MG63 (cell line): ENCODE results near the gene SPTSSA. TPM values are rescaled to one million over a fixed set of nuclear protein-coding genes. Genes with fewer than 3 reads are reported as not detected.
"Not testable (repeated sequence)": the region's sequence is repeated elsewhere in the genome, so short reads cannot be mapped to it uniquely, and the experiment has no call there.

Experiments used
- DNase-seq: peaks from one replicate; pipeline ENCODE4 v3.0.0-alpha.2; 2020
- H3K27me3 ChIP-seq: fragments of 250-450 bp; sonication (Bioruptor Pico); 2 replicates; pipeline ENCODE4 v1.5.1; 2020; ENCODE audit warnings: mild to moderate bottlenecking, moderate library complexity
- H3K36me3 ChIP-seq: fragments of 250-450 bp; sonication (Bioruptor Pico); 2 replicates; pipeline ENCODE4 v1.5.1; 2020; ENCODE audit warnings: mild to moderate bottlenecking, moderate library complexity
- H3K4me3 ChIP-seq: fragments of 250-450 bp; sonication (Bioruptor Pico); 2 replicates; pipeline ENCODE4 v1.5.1; 2020; ENCODE audit warnings: mild to moderate bottlenecking, moderate library complexity
- H3K9me3 ChIP-seq: fragments of 250-450 bp; sonication (Bioruptor Pico); 2 replicates; pipeline ENCODE4 v1.5.1; 2020; ENCODE audit warnings: mild to moderate bottlenecking, moderate library complexity
- total RNA-seq: library from RNA; depleted of rRNA; stranded (reverse); fragments of >200 nt; shearing (Covaris generic); gene quantifications from 2 replicates; pipeline ENCODE4 v1.2.3, GENCODE V29; 2014; ENCODE audit warnings: low replicate concordance

SPTSSA gene
- total RNA-seq, 1 experiment from 2014 or later: 6.9 TPM

DNA sequence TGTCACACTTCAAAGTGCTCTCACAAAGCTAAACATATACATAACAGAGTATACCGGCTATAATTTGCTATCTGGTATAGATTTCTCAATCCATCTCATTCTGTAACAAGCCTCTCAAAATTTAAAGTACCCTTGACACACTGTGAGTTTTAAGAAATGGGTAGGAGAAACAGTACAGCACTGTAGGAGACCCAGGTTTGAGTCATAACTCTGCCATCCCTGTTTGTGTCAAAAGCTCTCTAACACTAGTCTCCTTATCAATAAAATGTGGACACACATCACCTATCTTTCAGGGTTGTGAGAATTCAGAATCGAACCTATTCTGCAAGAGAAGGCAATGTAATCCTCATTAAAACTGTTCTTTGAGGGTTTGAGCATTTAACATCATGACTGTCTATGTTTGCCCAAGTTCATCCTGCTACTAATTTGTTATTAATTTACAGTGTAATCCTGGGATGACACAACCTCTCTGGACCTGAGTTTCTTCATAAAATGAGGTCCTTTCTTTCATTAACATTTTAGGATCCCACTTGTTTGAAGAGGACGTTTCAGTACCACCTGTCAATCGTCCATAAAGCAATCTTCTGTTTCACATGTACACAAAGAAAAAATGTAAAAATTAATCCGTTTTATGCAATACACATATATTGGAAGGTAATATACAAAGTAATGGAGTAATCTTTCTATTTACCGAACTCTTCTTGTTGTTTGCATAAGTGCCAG lies 12.1 kb downstream of the SPTSSA start:
- H3K4me3 ChIP-seq: no peak overlapping the region
- H3K27me3 ChIP-seq: no peaks in the 10 kb centered on the region
- no peak for DNase-seq
- no peaks in the 10 kb centered on the region for H3K9me3 ChIP-seq
- H3K36me3 ChIP-seq: no peaks in the 10 kb centered on the region; the same call in 1 of the 2 replicates

DNA sequence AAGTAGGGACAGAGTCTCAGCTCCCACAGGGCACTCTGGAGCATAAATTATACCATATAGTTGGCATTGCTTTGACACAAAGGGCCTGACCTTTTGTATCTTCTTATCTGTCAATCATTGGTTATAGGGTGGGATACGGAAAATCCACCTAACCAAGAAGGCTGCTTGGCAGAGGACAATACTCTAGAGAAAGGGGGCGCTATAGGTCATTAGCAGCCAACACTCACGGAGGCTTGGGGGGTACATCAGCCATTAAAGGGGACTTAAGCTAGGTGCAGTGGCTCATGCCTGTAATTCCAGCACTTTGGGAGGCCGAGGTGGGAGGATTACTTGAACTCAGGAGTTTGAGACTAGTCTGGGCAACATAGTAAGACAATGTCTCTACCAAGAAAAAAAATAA lies 22.9 kb downstream of the SPTSSA start:
- DNase-seq: no peak
- no peaks in the 10 kb centered on the region for H3K27me3 ChIP-seq
- H3K9me3 ChIP-seq: no peaks in the 10 kb centered on the region
- no peaks in the 10 kb centered on the region; the same call in 1 of the 2 replicates for H3K36me3 ChIP-seq
- H3K4me3 ChIP-seq: no peak overlapping the region

DNA sequence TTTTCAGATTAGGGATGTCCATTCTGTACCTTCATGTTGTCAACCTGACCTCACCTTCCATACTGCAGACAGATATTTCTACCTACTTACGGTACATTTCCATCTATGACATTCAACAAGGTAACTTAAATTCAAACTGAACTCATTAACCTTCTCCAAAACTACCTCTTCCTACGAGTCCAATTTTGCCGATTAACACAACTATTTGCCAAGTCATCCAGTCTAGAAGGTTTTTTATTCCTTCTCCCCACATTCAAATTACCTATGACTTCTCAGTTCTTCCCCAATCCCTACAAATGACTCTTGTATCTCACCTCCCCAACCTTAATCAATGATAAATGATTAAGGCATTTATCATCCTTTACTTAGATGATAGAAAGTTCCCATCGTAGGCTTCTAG lies 23.6 kb downstream of the SPTSSA start:
- Histone ChIP-seq H3K4me3 (no peak overlapping the region), H3K27me3 (no peaks in the 10 kb centered on the region), H3K36me3 (no peaks in the 10 kb centered on the region; the same call in 1 of the 2 replicates), H3K9me3 (no peaks in the 10 kb centered on the region)
- DNase-seq: no peak

DNA sequence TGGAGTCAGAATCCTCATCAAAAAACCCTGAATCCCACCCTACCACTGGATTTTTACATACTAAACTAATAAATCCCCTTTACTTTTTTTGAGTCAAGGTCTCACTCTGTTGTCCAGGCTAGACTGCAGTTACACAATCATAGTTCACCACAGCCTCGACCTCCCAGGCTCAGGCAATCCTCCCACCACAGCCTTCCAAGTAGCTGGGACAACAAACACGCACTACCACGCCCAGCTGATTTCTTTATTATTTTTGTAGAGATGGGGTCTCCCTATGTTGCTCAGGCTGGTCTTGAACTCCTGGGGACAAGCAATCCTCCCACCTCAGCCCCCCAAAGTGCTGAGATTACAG lies 24.3 kb downstream of the SPTSSA start:
- Histone ChIP-seq H3K27me3 (no peaks in the 10 kb centered on the region), H3K4me3 (no peak overlapping the region), H3K9me3 (no peaks in the 10 kb centered on the region), H3K36me3 (no peaks in the 10 kb centered on the region; the same call in 1 of the 2 replicates)
- no peak for DNase-seq

DNA sequence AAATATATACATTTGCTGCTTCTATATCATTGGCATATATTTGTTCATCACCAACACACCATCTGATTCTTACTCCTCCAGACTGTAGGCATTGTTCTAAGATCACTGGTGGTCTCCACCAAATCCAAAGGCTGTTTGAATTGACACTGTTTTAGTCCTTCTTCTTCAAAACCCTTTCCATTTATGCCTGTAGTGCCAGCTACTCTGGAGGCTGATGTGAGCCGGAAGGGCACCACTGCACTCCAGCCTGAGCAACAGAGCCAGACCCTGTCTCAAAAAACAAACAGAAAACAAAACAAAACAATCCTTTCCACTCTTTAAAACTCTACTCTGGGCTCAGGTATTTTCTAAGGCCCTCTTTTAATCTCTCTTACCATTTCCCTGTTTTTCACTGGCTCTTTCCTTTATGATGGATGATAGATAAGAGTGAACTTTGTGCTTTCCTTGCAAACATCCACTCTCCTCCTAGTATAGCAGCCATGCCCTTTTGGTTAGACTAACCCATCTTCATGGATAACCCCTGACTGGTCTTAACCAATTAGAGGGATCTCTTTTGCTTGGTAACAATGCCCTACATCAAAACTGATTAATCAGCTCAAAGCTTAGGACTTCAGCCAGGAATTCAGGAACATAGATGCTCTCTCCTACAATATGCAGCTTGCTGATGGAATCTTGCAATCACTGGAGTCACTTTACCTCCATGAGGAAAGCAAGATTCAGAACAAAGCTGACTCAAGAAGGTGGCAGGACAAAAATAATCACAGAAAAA lies 24.9 kb downstream of the SPTSSA start:
- Histone ChIP-seq H3K27me3 (no peaks in the 10 kb centered on the region), H3K36me3 (no peaks in the 10 kb centered on the region; the same call in 1 of the 2 replicates), H3K4me3 (no peak overlapping the region), H3K9me3 (no peaks in the 10 kb centered on the region)
- DNase-seq: no peak

DNA sequence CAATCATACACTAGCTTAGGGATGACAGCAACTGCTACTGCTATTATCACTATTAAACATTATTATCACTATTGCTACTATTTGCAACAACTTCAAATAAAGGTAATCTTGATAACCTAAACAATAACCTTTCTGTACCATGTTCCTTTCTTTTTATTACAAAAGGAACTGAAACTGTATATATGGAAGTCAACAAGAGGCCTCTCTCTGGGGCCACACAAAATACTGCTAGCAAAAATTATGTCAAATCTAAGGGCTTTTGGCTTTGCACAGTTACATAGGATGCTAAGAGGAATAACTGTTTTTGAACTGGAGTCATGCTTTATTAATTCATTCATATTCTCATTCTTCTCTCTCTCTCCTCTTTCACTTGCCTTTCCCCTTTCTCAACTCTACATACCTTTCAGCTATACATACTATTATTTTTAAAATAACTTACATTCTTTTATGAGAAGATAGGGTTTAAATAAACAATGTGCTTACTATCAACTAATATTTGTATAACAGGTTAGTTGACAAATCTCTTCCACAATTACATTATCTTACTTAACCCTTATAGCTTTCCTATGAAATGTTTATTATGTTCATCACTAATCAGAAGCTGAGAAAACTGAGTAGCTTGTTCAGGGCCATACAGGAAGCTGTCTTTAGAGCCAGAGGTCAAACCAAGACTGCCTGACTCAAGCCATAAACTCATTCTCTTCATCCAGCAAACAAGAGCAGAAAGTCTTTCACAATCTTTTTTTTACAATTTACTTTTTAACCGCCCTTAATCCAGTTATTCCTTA lies 25.7 kb downstream of the SPTSSA start:
- no peaks in the 10 kb centered on the region for H3K27me3 ChIP-seq
- no peak overlapping the region for H3K4me3 ChIP-seq
- no peaks in the 10 kb centered on the region; the same call in 1 of the 2 replicates for H3K36me3 ChIP-seq
- H3K9me3 ChIP-seq: no peaks in the 10 kb centered on the region
- no peak for DNase-seq

DNA sequence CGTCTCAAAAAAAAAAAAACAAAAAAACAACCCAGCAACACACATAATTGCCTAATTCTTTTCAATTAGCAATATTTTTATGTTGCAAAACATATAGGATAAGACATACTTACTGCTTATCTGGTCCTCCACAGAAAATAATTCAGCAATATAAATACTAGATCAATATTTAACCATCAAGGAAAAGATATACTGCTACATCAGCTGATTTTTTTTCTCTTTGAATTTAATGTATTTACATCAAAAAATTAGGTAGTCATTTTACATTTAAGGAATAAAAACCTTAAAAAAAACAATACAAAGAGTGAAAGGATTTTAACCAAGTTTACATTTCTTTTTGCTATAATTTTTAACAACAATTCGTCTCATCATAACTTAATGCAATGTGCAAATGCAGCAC lies 28.1 kb downstream of the SPTSSA start:
- H3K27me3 ChIP-seq: no peaks in the 10 kb centered on the region
- H3K4me3 ChIP-seq: no peak overlapping the region
- H3K9me3 ChIP-seq: no peaks in the 10 kb centered on the region
- DNase-seq: no peak
- H3K36me3 ChIP-seq: no peaks in the 10 kb centered on the region; the same call in 1 of the 2 replicates

DNA sequence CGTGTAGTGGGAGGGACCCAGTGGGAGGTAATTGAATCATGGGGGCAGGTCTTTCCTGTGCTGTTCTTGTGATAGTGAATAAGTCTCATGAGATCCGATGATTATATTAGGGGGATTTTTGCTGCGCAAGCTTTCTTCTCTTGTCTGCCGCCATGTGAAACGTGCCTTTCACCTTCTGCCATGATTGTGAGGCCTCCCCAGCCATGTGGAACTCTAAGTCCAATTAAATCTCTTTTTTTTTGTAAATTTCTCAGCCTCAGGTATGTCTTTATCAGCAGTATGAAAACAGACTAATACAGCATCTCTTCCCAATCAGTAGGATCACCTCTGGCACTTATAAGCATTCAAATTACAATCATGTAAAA lies 34.0 kb downstream of the SPTSSA start:
- H3K27me3 ChIP-seq, DNase-seq, H3K9me3 ChIP-seq, H3K4me3 ChIP-seq, H3K36me3 ChIP-seq: not testable (repeated sequence)

DNA sequence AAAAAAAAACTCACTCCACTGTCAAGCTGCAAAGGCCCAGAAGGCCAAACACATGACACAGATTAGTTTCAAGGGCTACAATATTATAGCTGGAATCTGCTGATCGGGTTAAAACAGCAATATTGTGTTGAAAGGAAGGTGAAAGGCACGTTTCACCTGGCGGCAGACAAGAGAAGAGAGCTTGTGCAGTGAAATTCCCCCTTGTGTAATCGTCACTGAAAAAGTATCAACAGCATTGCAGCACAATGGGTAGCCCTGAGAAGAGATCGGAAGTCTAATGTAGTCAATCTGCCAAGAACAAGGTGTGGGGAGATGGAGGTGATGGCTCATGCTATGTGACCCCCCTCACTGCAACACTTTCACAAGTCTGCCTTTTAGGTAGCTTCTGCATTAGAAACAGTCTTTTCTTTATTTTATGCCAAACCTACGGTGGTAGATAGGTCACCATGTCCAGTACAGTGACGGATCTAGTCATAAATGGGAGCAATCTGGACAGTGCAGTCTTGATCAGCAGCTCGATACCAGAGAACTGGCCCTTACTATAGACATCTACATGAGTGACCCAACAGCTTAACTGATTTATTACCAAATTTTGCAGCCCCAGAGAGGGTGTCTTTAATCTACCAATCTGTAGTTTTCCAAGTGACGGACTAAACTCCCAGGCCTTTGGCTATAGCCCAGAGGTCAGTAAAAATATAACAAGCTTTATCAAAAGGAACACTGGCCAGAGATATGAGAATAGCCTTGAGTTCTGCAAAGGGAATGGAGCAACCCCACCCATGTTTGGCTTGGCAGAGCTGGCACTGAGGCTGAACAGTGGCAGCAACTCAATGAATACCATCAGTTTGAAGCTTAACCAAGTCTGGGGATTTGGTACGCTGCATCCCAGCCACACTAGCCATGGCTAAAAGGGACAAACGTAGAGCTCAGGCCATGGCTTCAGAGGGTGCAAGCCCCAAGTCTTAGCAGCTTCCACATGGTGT lies 35.4 kb downstream of the SPTSSA start:
- no peaks in the 10 kb centered on the region for H3K9me3 ChIP-seq
- DNase-seq: no peak
- H3K27me3 ChIP-seq: no peaks in the 10 kb centered on the region
- no peaks in the 10 kb centered on the region for H3K36me3 ChIP-seq
- no peak overlapping the region for H3K4me3 ChIP-seq

DNA sequence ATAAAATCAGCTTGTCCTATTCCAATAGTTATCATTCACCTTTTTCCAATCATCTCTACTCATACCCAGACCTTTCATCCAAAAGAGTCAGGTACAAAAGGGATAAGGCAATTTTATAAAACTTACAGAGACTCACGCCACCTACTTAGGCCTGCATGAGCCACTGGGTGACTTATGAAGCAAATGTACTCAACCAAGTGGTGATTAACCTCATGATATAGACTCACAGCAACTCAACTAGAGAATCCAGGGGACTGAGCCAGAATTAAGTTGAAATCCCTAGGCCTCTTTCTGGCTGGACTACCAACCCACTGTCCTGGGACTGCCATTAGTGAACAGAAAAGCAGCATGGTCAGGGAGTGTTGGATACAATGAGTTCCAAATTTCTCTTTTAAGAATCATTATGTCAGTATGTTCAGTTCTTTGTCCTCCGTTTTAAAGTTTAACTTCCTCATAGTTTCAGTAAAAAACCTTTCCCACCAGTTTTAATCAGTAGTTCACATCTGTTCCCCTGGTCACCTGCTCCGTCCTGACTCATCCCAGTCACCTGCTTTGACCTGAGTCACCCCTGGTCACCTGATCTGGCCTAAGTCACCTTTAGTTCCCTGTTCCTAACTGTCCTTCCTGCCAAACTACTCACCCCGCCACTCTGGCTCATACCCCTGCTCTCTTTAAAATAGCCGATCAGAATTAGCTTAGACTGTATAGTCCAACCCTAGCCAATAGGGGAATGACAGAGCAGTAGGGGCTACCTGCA lies 36.8 kb downstream of the SPTSSA start:
- no peaks in the 10 kb centered on the region for H3K36me3 ChIP-seq
- H3K9me3 ChIP-seq: no peaks in the 10 kb centered on the region
- no peak overlapping the region for H3K4me3 ChIP-seq
- DNase-seq: no peak
- no peaks in the 10 kb centered on the region for H3K27me3 ChIP-seq

DNA sequence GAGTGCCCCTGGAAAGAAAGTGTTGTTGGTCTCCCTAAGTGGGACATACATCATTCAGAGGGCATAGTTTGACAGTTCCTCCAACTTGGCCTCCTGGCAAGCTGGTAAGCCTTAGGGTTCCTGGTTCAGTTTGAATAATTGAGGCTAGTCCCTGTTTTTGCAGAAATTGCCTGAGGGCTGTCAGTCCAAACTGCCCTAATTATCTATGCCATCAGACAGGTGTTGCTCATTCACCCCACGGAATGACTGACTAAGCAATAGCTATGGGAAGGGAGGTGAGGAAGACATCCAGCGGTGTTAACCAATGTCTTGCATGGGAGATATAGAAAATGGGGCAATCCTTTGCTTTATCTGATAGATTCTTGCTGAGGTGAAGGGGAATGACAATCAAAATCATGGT lies 37.6 kb downstream of the SPTSSA start:
- Histone ChIP-seq H3K4me3 (no peak overlapping the region), H3K9me3 (no peaks in the 10 kb centered on the region), H3K27me3 (no peaks in the 10 kb centered on the region), H3K36me3 (no peaks in the 10 kb centered on the region)
- no peak for DNase-seq

DNA sequence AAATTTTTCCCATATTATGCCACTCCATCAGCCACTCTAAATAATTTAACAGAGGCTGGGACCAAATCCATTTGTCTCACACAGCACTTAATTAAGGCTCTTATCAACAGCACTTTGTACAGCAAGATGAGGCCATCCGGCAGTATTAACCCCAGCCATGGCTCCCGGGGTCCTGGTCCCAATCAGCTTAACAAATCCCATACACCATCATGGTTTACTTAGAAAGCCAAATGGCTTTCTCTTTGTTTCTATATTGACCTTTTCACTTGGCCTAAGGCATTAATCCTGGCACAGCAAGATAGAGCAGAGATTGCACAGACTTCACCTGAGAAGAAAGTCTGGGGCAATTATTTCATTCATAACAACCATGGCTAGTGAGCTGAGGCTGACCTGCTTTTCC lies 38.6 kb downstream of the SPTSSA start:
- Histone ChIP-seq H3K9me3 (no peaks in the 10 kb centered on the region), H3K4me3 (no peak overlapping the region), H3K36me3 (no peaks in the 10 kb centered on the region), H3K27me3 (no peaks in the 10 kb centered on the region)
- no peak for DNase-seq

DNA sequence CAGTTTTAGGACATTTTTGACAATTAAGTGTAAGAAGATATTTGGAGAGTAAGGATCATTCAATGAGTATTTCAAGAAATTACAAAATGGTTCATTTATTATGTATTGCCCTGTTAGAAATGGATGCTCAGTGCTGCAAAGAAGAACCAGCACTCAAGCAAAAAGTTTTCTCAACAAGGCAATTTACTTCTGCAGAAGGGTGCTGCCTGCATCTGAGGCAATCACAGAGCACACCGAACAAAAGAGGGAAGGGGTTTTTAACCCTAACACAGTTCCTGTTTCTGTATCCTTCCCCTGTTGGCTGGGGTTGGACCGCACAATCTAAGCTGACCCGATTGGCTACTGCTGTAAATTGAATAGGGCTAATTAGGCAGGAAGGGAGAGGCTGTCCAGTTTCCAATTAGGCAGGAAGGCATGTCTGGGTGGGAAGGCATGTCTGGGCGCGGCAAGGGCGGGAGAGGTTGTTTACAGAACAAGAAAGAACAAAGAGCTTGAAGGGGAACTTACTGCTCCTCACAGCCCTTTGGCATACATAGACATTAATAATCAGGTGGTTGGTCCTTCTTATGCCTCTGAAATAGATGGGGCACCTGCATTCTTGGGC lies 41.4 kb downstream of the SPTSSA start:
- no peak for DNase-seq
- Histone ChIP-seq H3K4me3 (no peak overlapping the region), H3K27me3 (no peaks in the 10 kb centered on the region), H3K9me3 (no peaks in the 10 kb centered on the region), H3K36me3 (no peaks in the 10 kb centered on the region)

DNA sequence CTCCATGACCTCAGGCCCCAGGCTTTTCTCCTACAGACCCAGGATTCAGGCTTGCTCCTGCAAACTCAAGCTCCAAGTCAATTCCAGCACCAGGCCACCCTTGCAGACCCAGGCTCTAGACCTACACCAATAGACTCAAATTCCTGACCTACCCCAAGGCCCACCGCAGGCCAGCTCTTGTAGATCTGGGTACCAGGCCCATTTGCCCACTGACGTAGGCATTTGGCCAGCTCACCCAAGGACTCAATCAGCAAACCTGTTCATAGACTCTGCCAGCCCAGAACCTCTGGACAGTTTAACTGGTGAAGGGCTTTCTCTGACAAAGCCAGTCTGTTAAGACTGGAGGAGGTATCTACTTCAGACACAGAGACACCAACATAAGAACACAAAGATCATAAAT lies 52.3 kb downstream of the SPTSSA start:
- no peak overlapping the region for H3K4me3 ChIP-seq
- DNase-seq: no peak
- H3K36me3 ChIP-seq: no peaks in the 10 kb centered on the region
- H3K9me3 ChIP-seq: no peaks in the 10 kb centered on the region
- no peaks in the 10 kb centered on the region for H3K27me3 ChIP-seq

DNA sequence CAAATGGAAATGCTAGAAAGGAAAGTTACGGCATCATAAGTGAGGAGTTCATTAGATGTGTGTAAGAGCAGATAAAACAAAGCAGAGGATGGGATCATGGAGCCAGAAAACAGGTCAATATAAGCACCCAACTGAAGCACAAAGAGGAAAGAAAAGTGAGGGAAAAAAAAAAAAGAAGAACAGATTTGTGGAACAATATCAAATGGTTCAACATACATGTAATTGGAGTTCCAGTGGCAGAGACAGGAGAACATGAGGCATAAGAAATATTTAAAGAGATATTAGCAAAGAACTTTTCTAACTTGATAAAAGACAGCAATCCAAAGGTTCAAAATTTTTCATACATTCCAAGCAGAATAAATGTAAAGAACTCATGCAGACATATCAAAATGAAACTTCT lies 54.1 kb downstream of the SPTSSA start:
- Histone ChIP-seq H3K36me3 (no peaks in the 10 kb centered on the region), H3K4me3 (no peak overlapping the region), H3K27me3 (no peaks in the 10 kb centered on the region), H3K9me3 (no peaks in the 10 kb centered on the region)
- no peak for DNase-seq
